ENCODE measurements around the gene TBCD.

DNA sequence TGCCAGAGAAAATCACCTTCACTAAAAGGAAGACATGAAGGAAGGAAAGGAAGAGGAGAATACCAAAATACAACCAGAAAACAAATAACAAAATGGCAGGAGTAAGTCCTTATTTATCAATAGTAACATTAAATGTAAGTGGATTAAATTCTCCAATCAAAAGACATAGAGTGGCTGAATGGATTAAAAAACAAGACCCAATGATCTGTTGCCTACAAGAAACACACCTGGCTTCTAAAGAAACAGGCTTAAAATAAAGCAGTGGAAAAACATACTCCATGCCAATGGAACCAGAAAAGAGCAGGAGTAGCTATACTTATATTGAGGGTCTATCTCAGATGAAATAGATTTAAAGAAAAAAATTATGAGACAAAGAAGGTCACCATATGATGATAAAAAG lies 241.1 kb downstream of the TBCD start:
- TF ChIP-seq PBX3 (CRISPR knock-in tag; IDR thresholded peaks at IDR 0.05) (no peak), CTCF (tag by site-specific recombination; IDR thresholded peaks at IDR 0.05) (no peak), PATZ1 (tag by site-specific recombination; IDR thresholded peaks at IDR 0.05) (no peak), ZBTB8A (tag by site-specific recombination; IDR thresholded peaks at IDR 0.05) (no peak), ZNF639 (tag by site-specific recombination; IDR thresholded peaks at IDR 0.05) (no peak), ZNF302 (tag by site-specific recombination; IDR thresholded peaks at IDR 0.05; ENCODE audit: low read depth) (no peak), ZNF146 (tag by site-specific recombination; IDR thresholded peaks at IDR 0.05) (no peak)
- TF ChIP-seq, protein P1, sequence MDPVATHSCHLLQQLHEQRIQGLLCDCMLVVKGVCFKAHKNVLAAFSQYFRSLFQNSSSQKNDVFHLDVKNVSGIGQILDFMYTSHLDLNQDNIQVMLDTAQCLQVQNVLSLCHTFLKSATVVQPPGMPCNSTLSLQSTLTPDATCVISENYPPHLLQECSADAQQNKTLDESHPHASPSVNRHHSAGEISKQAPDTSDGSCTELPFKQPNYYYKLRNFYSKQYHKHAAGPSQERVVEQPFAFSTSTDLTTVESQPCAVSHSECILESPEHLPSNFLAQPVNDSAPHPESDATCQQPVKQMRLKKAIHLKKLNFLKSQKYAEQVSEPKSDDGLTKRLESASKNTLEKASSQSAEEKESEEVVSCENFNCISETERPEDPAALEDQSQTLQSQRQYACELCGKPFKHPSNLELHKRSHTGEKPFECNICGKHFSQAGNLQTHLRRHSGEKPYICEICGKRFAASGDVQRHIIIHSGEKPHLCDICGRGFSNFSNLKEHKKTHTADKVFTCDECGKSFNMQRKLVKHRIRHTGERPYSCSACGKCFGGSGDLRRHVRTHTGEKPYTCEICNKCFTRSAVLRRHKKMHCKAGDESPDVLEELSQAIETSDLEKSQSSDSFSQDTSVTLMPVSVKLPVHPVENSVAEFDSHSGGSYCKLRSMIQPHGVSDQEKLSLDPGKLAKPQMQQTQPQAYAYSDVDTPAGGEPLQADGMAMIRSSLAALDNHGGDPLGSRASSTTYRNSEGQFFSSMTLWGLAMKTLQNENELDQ (tag by site-specific recombination; IDR thresholded peaks at IDR 0.05; ENCODE audit: low read depth): no peak

All from HEK293 (cell line).